ENCODE data around the gene NEB. TPM values are rescaled to one million over a fixed set of nuclear protein-coding genes. Genes with fewer than 3 reads are reported as not detected.
A peak's percentile ranks its signal among the peaks of the same experiment; 100 is the strongest.

The NEB gene, protein sequence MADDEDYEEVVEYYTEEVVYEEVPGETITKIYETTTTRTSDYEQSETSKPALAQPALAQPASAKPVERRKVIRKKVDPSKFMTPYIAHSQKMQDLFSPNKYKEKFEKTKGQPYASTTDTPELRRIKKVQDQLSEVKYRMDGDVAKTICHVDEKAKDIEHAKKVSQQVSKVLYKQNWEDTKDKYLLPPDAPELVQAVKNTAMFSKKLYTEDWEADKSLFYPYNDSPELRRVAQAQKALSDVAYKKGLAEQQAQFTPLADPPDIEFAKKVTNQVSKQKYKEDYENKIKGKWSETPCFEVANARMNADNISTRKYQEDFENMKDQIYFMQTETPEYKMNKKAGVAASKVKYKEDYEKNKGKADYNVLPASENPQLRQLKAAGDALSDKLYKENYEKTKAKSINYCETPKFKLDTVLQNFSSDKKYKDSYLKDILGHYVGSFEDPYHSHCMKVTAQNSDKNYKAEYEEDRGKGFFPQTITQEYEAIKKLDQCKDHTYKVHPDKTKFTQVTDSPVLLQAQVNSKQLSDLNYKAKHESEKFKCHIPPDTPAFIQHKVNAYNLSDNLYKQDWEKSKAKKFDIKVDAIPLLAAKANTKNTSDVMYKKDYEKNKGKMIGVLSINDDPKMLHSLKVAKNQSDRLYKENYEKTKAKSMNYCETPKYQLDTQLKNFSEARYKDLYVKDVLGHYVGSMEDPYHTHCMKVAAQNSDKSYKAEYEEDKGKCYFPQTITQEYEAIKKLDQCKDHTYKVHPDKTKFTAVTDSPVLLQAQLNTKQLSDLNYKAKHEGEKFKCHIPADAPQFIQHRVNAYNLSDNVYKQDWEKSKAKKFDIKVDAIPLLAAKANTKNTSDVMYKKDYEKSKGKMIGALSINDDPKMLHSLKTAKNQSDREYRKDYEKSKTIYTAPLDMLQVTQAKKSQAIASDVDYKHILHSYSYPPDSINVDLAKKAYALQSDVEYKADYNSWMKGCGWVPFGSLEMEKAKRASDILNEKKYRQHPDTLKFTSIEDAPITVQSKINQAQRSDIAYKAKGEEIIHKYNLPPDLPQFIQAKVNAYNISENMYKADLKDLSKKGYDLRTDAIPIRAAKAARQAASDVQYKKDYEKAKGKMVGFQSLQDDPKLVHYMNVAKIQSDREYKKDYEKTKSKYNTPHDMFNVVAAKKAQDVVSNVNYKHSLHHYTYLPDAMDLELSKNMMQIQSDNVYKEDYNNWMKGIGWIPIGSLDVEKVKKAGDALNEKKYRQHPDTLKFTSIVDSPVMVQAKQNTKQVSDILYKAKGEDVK (N-terminal part only)
- total RNA-seq (2014; rRNA removed; shearing (Covaris generic)), result not detected in 2 replicates

DNA sequence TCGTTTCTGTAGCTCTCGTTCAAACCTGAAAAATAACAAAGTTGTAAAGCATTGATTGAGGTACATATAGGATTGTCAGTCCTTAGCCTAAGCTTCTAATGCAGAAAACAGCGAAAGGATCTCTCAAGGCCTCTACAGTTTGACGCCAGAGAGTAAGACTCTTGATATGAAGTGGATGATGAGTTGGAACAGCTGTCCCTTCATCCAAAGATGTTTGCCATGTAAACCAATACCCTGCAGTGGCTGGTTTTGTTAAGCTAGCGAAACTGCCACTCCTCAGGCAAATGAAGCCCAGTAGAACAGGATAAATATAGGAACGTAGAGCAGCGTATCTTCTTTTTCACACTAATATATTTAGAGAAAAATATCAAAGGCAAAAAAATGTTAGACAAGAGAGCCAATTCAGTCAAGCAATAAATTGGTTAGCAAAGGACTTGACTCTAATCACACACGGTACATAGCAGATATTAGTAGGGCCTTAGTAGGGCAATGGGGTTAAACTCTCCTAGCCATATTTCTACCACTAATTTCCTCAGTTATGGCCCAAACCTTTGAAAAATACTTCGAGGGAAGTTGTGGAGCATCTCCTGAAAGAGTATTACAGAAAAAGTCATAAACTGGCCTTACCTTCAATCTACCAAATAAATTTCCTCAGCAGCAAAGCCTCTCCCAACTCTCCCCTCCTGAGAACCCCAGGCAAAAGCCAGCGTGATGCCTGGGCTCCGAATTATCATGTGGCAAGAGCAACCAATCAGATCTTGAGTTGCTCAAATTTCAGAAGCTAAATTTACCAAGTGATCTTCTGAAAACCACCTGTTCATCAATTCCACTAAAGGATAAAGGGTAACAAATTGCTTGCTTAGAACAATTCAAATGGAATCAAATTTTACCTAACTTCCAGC, at the start of gene NEB:
Gene NEB, minus strand, starts transcription at position 706 of the 902 bp plus-strand sequence. CDS start 1,320 bp downstream, outside the sequence.
- DNase-seq (ENCODE audit: low spot score), result no peak

DNA sequence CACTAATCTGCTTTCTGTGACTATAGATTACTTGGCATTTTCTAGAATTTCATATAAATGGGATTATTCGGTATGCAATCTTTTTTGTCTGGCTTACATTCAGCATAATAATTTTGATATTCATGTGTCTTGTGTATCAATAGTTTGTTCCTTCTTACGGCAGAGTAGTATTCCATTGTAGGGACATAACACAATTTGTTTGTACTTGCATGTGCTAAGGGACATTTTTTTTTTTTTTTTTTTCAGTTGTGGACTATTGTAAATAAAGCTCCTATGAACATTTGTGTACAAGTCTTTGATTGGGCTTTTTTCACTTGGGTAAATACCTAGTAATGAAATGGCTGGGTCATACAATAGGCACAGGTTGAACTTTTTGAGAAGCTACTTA, 48.9 kb upstream of the NEB start:
- DNase-seq (ENCODE audit: low spot score), result no peak

DNA sequence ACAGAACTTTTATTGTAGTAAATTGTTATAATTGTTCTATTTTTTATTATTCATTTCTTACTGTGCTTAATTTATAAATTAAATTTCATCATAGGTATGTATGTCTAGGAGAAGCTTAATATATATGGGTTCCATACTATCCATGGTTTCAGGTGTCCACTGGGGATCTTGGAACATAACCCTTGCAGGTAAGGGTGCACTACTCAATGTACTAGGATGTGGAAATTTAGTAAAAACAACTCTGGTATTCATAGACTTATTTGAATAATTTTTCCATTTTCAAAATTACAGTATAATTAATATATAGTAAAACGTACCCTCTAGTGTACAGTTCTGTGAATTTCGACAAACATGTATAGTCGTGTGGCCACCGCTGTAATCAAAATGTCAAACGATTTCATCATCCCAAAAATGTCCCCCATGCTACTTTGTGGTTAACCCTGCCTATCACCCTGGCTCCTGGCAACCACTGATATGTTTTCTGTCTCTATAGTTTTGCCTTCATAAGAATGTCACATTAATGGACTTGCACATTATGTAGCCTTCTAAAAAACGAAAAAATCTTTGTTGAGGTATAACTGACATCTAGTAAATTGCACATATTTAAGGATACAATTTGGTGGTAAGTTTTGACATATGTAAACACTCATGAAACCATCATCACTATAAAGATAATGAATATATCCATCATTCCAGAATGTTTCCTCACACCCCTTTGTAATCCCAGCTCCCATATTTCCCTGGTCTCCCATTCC, 48.3 kb upstream of the NEB start:
- DNase-seq (ENCODE audit: low spot score), result no peak

DNA sequence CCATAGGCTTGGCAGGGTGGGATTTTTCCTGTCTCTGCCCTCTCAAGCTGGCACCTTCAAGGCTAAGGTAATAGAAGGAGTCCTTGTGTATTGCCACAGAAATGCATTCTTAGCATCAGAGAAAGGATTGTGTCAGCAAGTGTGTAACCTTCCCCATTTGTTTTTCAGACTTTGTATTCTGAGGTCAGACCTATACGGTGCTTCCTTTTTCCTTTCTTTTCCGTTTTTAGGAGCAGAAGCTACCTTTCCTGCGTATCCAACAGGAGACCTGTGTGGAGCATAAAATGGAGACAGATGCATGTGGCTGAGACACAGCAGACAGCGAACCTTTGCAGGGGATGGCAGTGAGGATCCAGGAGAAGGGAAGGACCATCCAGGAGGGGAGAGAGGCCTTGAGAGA, 47.4 kb upstream of the NEB start:
- DNase-seq (ENCODE audit: low spot score), result no peak

DNA sequence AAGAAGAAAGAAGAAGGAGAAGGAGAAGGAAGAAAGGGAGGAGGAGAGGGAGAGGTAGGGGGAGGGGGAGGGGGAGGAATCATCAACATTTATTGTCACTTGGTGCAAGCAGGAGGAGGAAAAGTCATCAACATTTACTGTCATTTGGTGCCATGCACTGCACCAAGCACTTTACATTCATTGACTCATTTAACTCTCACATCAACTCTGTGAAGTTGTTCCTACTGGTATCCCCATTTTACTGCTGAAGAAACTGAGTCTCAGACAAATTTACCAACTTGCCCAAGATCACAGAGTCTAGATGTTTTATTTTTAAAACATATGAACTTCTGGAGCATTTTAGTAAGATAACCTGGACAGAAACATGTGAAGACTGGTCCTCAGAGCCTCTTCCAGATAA, 46.7 kb upstream of the NEB start:
- DNase-seq (ENCODE audit: low spot score), result no peak

DNA sequence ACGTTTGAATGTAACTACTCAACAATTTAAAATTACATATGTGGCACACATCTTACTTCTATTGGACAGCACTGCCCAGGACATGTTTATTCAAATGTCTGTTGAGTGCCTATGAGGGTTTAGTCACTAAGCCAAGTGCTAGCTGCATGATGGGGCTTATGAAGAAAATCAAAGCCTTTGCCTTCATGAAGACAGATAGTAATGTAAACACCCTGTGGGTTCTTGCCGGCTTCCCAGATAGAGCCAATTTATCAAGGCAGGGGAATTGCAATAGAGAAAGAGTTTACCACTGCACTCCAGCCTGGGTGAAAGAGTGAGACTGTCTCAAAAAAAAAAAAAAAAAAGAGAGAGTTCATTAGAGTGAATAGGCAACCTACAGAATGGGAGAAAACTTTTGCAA, 43.7 kb upstream of the NEB start:
- no peak for DNase-seq (ENCODE audit: low spot score)

DNA sequence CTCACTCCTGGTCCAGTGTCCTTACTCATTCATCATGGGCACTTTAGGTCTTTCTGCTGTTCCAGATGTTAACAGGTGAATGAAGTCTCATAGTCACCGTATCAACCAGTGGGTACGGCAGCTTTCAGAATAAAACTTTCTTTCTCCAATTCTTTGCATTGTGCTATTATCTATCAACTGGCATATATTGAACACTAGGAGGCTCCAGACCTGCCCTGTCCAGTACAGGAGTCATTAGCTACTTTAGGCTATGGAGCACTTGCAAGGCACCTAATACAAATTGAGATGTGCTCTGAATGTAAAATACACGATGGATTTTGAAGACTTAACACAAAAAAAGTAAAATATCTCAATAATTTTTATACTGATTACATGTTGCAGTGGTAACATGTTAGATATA, 43.2 kb upstream of the NEB start:
- no peak for DNase-seq (ENCODE audit: low spot score)

DNA sequence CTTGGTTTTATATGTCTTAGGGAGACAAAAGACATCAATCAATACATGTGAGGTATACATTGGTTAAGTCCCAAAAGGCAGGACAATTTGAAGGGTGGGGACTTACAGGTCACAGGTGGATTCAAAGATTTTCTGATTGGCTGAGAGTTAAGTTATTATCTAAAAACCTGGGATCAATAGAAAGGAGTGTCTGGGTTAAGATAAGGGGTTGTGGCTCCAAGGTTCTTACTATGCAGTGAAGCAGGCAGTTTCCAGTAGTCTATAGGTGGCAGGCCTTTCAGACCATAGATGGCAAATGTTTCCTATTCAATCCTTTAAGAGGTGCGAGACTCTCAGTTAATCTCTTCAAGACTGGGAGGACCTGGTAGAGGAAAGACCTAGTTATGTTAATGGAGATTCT, 42.1 kb upstream of the NEB start:
- no peak for DNase-seq (ENCODE audit: low spot score)

DNA sequence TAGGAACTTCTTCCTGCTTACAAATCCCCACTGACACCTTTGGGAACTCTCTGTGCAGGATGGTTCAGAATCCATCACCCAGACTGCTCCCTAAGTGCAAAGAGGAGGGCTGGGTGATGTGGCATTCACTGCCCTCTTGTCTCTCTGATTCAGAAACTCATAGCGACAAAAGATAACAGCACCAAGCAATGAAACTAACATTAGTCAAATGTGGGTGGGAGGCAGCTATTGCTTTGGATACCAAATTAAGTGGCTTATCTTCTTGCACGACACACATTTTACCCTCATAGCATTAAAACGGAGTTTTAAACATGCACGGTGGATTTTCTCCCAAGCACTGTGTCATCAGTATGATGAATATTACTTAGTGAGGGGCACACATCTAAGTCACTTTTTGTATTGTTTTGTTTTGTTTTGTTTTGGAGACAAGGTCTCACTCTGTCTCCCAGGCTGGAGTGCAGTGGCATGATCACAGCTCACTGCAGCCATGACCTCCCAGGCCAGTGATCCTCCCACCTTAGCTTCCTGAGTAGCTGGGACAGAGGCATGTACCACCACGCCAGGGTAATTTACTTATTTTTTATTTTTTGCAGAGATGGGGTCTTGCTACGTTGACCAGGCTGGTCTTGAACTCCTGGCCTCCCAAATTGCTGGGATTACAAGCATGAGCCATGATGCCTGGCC, 40.9 kb upstream of the NEB start:
- DNase-seq (ENCODE audit: low spot score), result peak; percentile 31

DNA sequence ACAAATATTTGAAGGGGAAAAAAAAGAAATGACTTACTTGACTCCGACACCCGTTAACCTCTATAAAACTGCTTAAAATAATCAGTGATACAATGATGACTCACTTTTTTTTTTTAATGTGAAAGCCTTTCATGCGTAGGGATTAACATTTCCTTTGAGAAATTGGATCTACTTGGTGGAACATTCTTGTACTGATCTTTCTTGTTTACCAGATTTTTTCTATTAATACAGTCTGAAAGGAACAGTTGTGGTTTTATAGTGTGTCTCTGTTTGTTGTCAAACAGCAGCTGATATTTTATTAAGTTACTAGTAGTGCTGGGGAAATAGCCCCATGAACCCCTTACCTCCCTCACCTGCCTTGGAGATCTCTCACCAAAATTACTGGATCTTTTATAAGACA, 40.2 kb upstream of the NEB start:
- peak; percentile 63 for DNase-seq (ENCODE audit: low spot score)

DNA sequence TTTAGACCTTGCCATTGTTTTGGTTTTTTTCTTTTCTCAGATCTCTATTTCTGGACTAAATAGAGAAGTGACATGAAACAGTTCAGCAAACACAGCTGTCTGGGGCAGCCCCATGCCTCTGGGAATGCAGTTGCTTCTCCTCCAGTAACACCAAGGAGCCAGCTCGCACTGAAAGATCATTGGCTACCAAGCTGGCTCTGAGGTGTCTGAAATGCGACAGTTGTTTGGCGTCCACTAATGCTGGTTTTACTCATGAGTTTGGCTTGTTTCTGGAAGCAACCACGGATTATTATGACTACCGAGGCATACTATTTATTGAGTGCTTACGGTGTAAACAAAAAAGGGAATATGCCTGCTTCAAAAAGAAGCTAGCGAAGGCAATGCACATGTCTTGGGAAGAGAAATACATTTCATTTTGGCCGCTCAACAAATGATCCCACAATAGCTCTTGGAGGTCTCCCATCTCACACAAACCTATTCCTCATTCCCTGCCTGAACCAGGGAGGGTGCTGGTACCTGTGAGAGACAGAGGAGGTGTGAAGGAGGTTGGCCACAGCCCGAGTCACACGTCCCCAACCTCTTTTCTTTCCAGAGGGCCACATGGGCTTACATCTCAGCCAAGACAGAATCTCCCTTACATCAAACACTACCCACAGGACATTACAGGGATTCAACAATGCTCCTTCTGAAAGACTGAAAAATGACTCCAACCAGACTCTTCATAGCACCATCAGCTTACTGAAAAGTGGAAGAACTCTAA, 37.5 kb upstream of the NEB start:
- no peak for DNase-seq (ENCODE audit: low spot score)

DNA sequence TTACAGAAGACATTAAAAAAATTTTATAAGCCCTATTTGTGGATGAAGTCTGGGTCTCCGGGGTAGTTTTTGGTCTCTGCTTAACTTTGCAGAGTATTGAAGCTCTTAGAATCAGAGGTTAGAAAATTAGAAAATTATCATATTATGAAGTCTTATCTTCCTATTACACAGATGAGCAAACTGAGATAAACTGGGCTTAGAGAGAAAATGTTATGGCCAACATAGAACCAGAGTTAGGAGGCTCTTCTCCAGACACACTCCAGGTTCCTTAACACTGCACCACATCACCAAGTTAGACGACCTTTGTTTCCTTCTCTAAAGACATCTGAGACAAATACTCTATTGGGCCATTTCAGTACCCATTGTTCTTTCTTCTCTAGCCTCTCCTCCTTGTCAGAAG, 36.7 kb upstream of the NEB start:
- no peak for DNase-seq (ENCODE audit: low spot score)

DNA sequence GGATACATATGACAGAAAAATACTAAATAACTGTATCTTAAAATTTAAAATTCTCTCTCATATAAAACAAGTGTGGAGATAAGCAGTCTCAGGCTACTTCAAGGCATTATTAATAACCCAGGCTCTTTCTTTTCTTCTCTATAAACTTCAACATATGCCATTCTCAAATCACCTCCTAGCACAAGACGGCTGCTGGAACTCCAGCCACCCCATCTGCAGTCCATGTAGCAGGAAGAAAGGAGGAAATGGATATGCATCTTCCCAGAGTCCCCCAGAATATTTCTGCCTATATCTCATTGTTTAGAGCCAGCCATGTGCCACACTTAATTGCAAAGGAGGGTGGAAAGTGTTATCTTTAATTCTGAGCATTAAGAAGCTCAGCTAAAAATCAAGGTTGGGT, 35.3 kb upstream of the NEB start:
- DNase-seq (ENCODE audit: low spot score), result no peak

DNA sequence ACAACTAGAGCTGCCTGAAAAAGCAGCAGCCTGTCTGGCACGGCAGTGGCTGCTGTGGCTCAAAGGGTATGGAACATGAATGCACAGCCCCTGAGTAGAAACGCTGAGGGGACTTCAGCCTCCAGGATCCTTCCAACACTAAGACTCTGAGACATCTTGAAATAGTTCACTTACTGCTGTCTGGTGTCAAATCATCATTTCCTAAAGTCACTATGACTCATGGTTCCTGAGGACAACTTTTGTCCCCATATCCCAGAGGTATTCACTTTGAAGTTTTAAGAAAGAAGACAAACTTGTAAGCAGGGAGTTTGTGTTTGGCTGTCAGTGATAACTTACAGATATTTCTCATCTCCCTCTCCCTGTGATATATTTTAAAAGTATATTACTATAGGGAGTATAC, 33.3 kb upstream of the NEB start:
- peak; percentile 13 for DNase-seq (ENCODE audit: low spot score)

DNA sequence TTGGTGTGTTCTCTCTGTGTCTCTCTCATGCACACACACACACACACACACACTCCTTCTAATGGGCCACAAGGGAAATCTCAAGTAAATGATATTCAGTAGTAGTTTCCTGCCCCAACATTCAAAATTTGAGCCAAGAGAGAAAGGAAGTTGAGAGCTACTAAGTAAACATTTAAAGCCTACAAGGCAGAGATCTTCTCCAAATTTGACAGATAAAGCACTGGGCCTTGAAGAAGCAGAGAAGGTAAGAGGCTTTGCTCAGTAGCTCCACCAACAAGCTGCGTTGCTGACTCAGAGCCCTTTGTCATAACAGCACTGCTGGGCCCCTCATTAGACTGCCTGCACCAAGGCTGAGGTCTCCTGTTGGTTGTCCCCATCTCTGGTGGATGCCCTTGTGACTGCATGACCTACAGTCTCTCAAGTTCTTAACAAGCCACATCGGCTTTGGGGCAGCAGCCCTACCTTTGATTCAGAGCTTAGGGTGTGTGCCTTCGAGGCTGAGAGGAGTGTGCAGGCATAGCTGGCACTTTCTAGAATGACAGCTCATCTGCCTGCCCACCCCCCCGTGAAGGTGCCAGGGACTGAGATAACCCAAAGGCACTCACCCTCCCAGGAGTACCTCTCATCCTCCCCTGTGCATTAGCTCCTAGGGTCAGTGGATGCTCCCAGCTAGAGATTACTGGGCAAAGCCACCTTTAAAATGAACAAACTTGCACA, 32.3 kb upstream of the NEB start:
- DNase-seq (ENCODE audit: low spot score), result no peak

DNA sequence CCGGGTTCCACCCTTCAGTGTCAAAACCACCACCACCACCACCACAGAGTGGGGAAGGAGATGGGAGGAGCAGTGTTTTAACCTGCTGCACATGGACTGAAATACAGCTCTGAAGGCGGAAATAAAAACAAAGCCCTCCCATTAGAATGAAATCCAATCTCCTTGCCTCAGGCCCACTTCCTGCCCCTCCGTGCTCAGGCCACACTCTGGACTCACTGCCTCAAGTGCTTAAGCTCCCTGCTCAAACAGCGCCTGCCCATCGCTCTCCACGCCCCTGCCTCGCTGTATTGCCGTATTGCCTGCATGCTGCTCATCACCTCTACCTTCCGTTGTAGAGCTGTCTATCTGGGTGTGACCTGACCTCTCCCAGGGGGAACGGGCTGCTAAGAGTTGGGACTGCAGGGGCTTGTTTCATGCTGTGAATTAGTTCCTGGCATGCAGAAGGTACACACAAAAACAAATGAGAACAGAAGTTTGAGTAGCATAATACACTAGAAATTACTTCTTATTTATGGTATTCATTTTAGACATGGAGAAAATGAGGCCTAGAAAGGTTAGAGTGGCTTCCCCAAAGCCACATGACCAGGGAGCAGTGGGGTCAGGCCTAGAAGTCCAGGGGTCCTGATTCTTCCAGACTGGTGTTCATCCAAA, 31.6 kb upstream of the NEB start:
- no peak for DNase-seq (ENCODE audit: low spot score)

DNA sequence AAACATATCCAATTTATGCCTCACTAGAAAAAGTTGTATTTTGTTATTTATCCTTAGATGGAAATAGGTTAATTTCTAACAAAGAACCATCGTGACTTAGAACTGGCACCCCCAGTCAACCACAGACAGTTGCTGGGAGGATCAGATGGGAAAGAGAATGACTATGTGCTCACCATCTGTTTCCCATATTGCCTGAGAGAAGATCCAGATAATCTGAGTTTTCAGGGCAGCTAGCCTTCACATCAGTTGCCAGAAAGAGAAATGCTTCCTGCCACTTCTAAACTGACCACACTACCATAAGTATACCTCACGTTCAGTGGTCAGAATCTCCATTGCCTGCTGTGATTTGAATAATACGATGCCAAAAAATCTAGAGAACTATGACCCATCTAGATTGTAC, 28.4 kb upstream of the NEB start:
- no peak for DNase-seq (ENCODE audit: low spot score)

DNA sequence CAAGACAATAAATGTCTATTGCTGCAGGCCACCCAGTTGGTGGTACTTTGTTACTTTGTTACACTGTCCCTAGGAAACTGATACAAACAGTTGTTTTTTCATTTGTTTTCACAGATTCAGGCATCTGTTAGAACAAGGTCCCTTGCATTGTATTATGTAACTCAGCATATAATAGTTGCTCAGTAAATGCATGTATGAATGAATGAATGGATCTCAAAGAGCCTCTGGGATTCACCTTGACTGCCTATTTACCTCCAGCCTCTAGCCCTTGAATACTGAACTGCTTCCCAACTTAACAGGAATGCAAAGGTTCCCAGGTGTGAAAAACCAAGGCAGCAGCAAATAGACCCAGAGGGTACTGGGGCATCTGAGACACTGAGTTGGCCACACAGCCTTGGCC, 27.4 kb upstream of the NEB start:
- no peak for DNase-seq (ENCODE audit: low spot score)

All from A172 (cell line).